Tibial nerve (tissue), 4 donors: ENCODE results near the gene WDR48.

ENCODE experiments used
- CTCF ChIP-seq, 5 experiments: fragments of 200-600 bp in 3 of 5; fragments of 450-650 bp in 2 of 5; sonication (generic) in 3 of 5; IDR thresholded peaks; one replicate each; pipeline ENCODE4 v1.5.1; 2016 to 2019; ENCODE audit warnings: antibody characterized with exemption in 5 of 5, mild to moderate bottlenecking in 3 of 5, moderate library complexity in 2 of 5
- EP300 ChIP-seq, 2 donors: sonication (generic); formaldehyde crosslinking; IDR thresholded peaks; one replicate each; pipeline ENCODE4 v1.6.1; 2017; ENCODE audit warnings: antibody characterized with exemption in 2 of 2, mild to moderate bottlenecking in 1 of 2
- POLR2A ChIP-seq, 2 donors: fragments of 450-650 bp; IDR thresholded peaks; one replicate each; pipeline ENCODE4 v1.6.1; 2017; ENCODE audit warnings: antibody characterized with exemption in 2 of 2, mild to moderate bottlenecking in 2 of 2, moderate library complexity in 2 of 2

- TF ChIP-seq CTCF (IDR thresholded peaks at IDR 0.05) (no peak), POLR2A (IDR thresholded peaks at IDR 0.05) (no peak), EP300 (IDR thresholded peaks at IDR 0.05) (no peak)
Measured at GRCh38 chr3:39082666-39083313, 31.0 kb downstream of the WDR48 start.
